Right cardiac atrium (tissue), 5 donors: ENCODE results near the gene USP28. TPM values are rescaled to one million over a fixed set of nuclear protein-coding genes. Genes with fewer than 3 reads are reported as not detected.
"Not testable (repeated sequence)": the region's sequence is repeated elsewhere in the genome, so short reads cannot be mapped to it uniquely, and the experiment has no call there.

ENCODE experiments used
- ATAC-seq, 2 donors: fragments of 200-7000 bp; cut with Tn5 transposase; one replicate each; pipeline versions ENCODE4 v1.8.0 to v1.9.1; 2020; ENCODE audit warnings: moderate library complexity in 2 of 2, mild to moderate bottlenecking in 1 of 2
- DNase-seq, 3 donors: peaks; one replicate each; pipeline ENCODE4 v3.0.0-alpha.2; 2020
- H3K27ac ChIP-seq: one replicate; pipeline ENCODE4 v1.5.1; 2013; ENCODE audit warnings: mild to moderate bottlenecking, low read length, control low read depth, moderate library complexity
- H3K27me3 ChIP-seq: one replicate; pipeline ENCODE4 v1.6.1; 2013; ENCODE audit not compliant: control insufficient read depth, insufficient read depth
- H3K4me1 ChIP-seq: one replicate; pipeline ENCODE4 v1.6.1; 2013; ENCODE audit warnings: low read length; ENCODE audit not compliant: control insufficient read depth, insufficient read depth
- H3K4me3 ChIP-seq: one replicate; pipeline ENCODE4 v1.5.1; 2013; ENCODE audit warnings: low read length, control low read depth
- H3K9me3 ChIP-seq: one replicate; pipeline ENCODE4 v1.6.1; 2013; ENCODE audit warnings: low read length; ENCODE audit not compliant: control insufficient read depth
- WGBS: extraction: QIAGEN DNeasy Blood & Tissue Kit; methylation state at CpG from one replicate; pipeline ENCODE4 v1.1.7; 2013; 5-methylcytosine and 5-hydroxymethylcytosine counted together
- intact Hi-C, 4 donors: fragments of 100-400 bp; cut with DNase I; formaldehyde crosslinking; loops; one replicate each; pipeline versions ENCODE4 v1.11.0 to v1.14.0; 2022 to 2023
- polyA plus RNA-seq: library from polyadenylated mRNA; stranded (reverse); fragments of 200-250 nt; gene quantifications from one replicate; pipeline ENCODE4 v1.2.3, GENCODE V29; 2013
- total RNA-seq, 4 donors: library from RNA; stranded (reverse); fragmentation: NEBNext Ultra II Directional; extraction: Animal tissue kit (Norgen Biotek cat#: 25700); gene quantifications; one replicate each; pipeline ENCODE4 v1.2.1, GENCODE V29; 2021
- donor health status: healthy with polysubstance abuse.
- donor health status: DM: no; HTN: yes; CAD: no.
- donor health status: DM: no; HTN: no; CAD: no.
- donor health status: DM: no; HTN: yes; CAD: no; lungs with severe emphysema.
- donor health status: DM: yes; HTN: yes; CAD: no.

USP28 gene
- total and polyA plus RNA-seq, 5 donors: 39.8 to 109 (median 99.3) TPM

DNA sequence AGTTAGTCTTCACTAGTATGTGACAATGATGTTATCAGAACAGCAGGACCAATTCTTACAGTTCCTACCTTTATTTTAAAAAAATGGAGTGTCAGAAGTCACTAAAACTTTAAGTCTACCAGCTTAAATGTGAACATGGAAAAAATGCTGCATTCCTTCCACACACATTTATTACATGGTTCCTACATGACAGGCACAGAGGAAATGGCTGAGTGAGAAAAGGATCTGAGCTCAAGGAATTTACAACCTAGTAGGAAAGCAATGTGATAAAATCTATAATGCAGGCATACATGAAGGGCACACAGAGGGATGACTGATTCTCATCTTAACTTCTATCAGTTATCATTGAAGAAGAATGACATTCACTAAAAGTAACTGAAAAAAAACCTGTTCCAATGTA lies 72.8 kb downstream of the USP28 start:
- intact Hi-C loops: no loop called here

GRCh38 chr11:113796663-113797259 lies 78.6 kb downstream of the USP28 start:
- no peaks in the 10 kb centered on the region for H3K9me3 ChIP-seq
- no peak overlapping the region for H3K27ac ChIP-seq
- DNase-seq (no peak), ATAC-seq (peak; percentile 88 to 91)
- whole genome bisulfite sequencing: 58% methylated on average over 3 of the region's 3 CpGs
- intact Hi-C loops: no loop called here
- no peaks in the 10 kb centered on the region for H3K4me1 ChIP-seq
- no peaks in the 10 kb centered on the region for H3K27me3 ChIP-seq
- no peak overlapping the region for H3K4me3 ChIP-seq

More for the DNA sequence above, 72.8 kb downstream of the USP28 start:
- Histone ChIP-seq H3K4me1 (no peaks in the 10 kb centered on the region), H3K27me3 (no peaks in the 10 kb centered on the region), H3K4me3 (no peak overlapping the region), H3K27ac (no peak overlapping the region), H3K9me3 (no peaks in the 10 kb centered on the region)
- ATAC-seq (no peak), DNase-seq (no peak)

DNA sequence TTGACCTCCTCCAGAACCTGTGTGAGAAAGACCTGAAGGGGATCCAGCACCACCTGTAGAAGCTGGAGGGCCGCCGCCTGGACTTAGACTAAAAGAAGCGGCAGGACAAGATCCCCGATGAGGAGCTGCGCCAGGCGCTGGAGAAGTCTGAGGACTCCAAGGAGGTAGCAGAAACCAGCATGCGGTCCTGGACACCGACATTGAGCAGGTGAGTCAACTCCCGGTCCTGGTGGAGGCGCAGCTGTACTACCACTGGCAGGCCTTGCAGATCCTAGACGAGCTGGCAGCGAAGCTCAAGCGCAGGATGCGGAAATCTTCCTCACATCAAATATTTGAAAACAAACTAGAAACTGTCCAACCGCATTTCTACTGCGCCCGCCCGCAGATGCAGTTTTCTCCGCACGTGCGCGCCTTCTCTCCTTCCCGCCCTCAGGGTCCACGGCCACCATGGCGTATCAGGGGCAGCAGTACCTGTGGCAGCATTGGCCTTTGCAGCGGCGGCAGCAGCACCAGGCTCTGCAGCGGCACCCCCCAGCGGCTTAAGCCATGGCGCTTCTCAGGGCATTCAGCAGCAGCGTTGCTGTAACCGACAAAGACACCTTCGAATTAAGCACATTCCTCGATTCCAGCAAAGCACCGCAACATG lies 85.6 kb downstream of the USP28 start:
- no peak overlapping the region for H3K27ac ChIP-seq
- ATAC-seq (peak; percentile 22 to 26), DNase-seq (peak in 1 of 3 donors; percentile 49)
- no peaks in the 10 kb centered on the region for H3K9me3 ChIP-seq
- intact Hi-C loops: no loop called here
- H3K4me3 ChIP-seq: no peak overlapping the region
- 83% methylated on average over 35 of the region's 35 CpGs for WGBS
- no peaks in the 10 kb centered on the region for H3K4me1 ChIP-seq
- no peaks in the 10 kb centered on the region for H3K27me3 ChIP-seq

DNA sequence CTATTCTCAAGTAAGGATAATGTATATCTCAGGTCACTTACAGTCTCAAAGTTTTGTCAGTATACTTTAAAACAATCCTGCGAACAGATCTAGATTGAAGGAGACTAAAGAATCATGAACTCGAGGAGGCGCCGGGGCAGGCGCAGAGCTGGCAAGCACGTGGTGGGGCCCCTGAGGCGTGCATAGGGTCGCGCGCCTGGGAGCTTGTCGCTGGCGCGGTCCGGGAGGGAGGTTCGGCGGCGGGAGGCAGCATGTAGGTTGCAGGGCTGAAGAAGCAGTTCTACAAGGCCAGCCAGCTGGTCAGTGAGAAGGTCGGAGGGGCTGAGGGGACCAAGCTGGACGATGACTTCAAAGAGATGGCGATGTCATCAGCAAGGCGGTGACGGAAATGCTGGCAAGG lies 86.4 kb downstream of the USP28 start:
- H3K27ac ChIP-seq, H3K4me3 ChIP-seq, intact Hi-C loops, DNase-seq, H3K4me1 ChIP-seq, H3K27me3 ChIP-seq, H3K9me3 ChIP-seq: not testable (repeated sequence)
- WGBS: 83% methylated on average over 22 of the region's 22 CpGs
- ATAC-seq: peak in 1 of 2 donors; percentile 16

DNA sequence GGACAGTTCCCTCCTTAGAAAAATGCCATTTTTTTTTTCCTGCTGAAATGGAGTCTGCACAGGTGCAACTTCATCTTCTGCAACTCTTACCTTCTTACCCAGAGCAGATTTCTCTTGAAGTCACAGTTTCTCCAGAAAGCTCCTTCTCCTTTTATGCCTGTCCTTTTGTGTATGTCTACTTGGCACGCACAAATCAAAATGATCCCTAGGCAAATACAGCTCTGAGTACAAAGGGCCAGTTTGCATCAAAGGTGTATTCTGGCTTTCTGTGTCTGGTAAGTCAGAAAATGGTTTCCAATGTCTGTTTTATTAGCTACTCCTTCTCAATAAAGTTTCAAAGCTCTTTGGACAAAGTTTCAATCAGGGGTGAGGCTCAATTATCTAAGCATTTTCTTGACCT lies 93.2 kb downstream of the USP28 start:
- DNase-seq (no peak), ATAC-seq (no peak)
- intact Hi-C loops: no loop called here
- WGBS: 90% methylated on average over 1 of the region's 1 CpG
- Histone ChIP-seq H3K4me1 (no peaks in the 10 kb centered on the region), H3K27me3 (no peaks in the 10 kb centered on the region), H3K4me3 (no peak overlapping the region), H3K27ac (no peak overlapping the region), H3K9me3 (no peaks in the 10 kb centered on the region)

GRCh38 chr11:113781682-113782081 lies 93.7 kb downstream of the USP28 start:
- ATAC-seq (no peak), DNase-seq (no peak)
- Histone ChIP-seq H3K4me1 (no peaks in the 10 kb centered on the region), H3K4me3 (no peak overlapping the region), H3K27me3 (no peaks in the 10 kb centered on the region), H3K9me3 (no peaks in the 10 kb centered on the region), H3K27ac (no peak overlapping the region)
- intact Hi-C loops: no loop called here
- WGBS: 42% methylated on average over 5 of the region's 5 CpGs

DNA sequence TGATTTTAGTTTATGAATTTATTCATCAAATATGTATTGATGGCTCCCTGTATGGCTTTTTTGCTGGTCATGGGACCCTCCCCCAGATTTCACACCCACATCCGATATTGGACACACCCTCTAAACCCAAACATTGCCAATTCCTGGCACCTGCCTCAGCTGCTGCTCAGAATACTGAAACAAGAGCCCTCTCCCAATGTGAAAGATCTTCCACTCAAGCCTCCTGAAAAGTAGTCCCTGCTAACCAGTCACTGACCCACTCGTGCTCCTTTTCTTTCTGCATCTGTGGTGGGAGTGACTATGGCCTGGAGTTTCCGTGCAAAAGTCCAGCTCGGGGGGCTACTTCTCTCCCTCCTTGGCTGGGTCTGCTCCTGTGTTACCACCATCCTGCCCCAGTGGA lies 95.9 kb downstream of the USP28 start, which contains the start of gene CLDN25:
TSS of gene CLDN25 (plus strand) at position 301 of the 400 bp plus-strand sequence. CDS start at position 301, 0 bp downstream.
- ATAC-seq: no peak
- Histone ChIP-seq H3K4me3 (no peak within 1 kb of the TSS), H3K27ac (no peak within 1 kb of the TSS), H3K27me3 (no peaks in the 10 kb centered on the region), H3K9me3 (no peaks in the 10 kb centered on the region), H3K4me1 (no peaks in the 10 kb centered on the region)
- DNase-seq: no peak
- intact Hi-C loops: no loop called here
- WGBS: 72% methylated on average over 4 of the region's 4 CpGs

DNA sequence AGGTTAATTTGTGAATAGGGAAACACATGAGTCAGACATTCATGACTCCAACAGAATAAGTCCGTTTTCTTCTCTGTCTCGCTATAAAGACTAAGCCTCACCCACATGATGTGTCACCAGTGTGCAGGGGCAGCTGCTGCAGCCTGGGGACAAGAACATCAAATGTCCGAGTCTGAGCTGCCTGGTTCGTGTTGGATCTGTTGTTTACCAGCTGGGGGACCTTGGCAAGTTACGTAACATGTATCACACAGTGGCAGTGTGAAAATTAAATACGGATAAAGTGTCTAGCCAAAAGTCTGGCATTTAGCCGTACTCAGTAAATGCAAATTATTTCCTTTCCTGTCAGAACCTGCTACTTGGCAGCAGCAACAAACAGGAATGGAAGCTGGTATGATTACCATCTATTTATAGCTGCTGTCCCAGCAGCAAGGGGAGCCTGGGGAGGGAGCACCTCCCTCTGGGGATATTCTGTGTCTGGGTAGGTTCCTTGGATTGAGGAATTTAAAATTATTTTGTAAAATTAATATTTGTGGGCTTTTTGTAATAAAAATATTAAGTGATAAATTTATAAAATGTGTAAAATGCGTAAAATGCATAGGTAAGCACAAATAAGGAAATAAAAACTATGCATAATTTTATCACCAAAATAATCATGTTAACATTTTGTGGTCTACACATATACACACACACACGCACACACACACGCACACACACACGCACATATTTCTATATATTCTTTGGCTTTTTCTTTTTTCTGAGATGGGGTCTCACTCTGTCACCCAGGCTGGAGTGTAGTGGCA lies 97.1 kb downstream of the USP28 start:
- DNase-seq (no peak), ATAC-seq (peak; percentile 32 to 51)
- intact Hi-C loops: no loop called here
- 34% methylated on average over 11 of the region's 11 CpGs for WGBS
- Histone ChIP-seq H3K4me1 (no peaks in the 10 kb centered on the region), H3K27ac (peak overlapping the region; percentile 88), H3K27me3 (no peaks in the 10 kb centered on the region), H3K9me3 (no peaks in the 10 kb centered on the region), H3K4me3 (no peak overlapping the region)

DNA sequence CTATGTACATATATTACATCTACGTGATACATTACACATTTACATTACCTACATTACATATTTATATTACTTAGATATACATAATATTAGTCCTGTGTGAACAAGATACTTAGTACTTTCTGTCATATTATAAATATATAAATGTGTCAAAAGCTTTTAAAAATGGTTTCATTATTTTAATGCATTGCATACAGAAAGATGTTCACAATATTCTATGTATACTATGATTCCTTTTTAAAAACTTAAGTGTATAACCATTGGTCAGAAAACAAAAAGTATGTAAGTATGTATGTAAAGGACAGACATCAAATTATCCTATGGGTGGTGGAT lies 101.2 kb downstream of the USP28 start:
- peaks cover 2% of the 10 kb centered on the region for H3K4me1 ChIP-seq
- intact Hi-C loops: no loop called here
- ATAC-seq (no peak), DNase-seq (no peak)
- peak overlapping the region; percentile 65 for H3K4me3 ChIP-seq
- no peak overlapping the region for H3K27ac ChIP-seq
- 0% methylated on average over 1 of the region's 1 CpG for WGBS
- H3K9me3 ChIP-seq: no peaks in the 10 kb centered on the region
- no peaks in the 10 kb centered on the region for H3K27me3 ChIP-seq

- intact Hi-C loops: no loop called here
- H3K27ac ChIP-seq: peak within 1 kb of the TSS; percentile 46
- no peaks in the 10 kb centered on the region for H3K9me3 ChIP-seq
- H3K27me3 ChIP-seq: no peaks in the 10 kb centered on the region
- DNase-seq (peak; percentile 98 to 99 (median 99)), ATAC-seq (peak; percentile 99)
- peak within 1 kb of the TSS; percentile 65 for H3K4me3 ChIP-seq
- H3K4me1 ChIP-seq: peaks cover 2% of the 10 kb centered on the region
- under 1% methylated on average over 46 of the region's 46 CpGs for WGBS
Measured at GRCh38 chr11:113773416-113774173, 101.8 kb downstream of the USP28 start, which contains the start of gene ZW10. ZW10 (minus strand) TSS chr11:113773692; CDS start chr11:113773666, 26 bp downstream.

- WGBS: under 1% methylated on average over 10 of the region's 10 CpGs
- peaks cover 2% of the 10 kb centered on the region for H3K4me1 ChIP-seq
- no peaks in the 10 kb centered on the region for H3K9me3 ChIP-seq
- intact Hi-C loops: no loop called here
- peak overlapping the region; percentile 46 for H3K27ac ChIP-seq
- ATAC-seq (peak; percentile 54 to 69), DNase-seq (peak in 1 of 3 donors; percentile 26)
- peak overlapping the region; percentile 65 for H3K4me3 ChIP-seq
- no peaks in the 10 kb centered on the region for H3K27me3 ChIP-seq
Measured at GRCh38 chr11:113773092-113773415, 102.3 kb downstream of the USP28 start.
